ENCODE results near the gene VPS13D. TPM values are rescaled to one million over a fixed set of nuclear protein-coding genes. Genes with fewer than 3 reads are reported as not detected.

VPS13D gene
- polyA plus RNA-seq, 1 of the 3 experiments (the other 2 are of a cell fraction), result 15.0 TPM

DNA sequence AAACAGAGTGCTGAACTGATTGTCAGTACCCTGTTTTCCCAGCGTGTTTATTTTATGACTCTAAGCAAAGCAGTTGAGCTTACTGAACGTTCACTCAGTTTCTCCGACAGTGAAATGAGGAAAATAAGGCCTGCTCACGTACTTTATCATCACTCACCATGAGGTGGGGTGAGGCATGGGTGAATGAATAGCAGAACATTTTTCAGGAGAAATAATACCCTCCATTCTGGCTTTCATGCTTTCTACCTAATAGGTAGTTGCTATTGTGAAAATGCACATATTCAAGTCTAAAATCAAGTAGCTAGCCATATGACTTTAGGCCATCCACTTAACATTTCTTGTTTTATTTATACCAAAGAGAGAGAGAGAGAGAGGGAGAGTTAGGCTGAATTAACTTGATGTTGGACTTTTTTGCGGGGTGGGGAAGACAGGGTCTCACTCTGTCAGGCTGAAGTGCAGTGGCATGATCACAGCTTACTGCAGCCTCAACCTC is 178.2 kb downstream of the VPS13D start:
- 94% methylated on average over 5 of the region's 5 CpGs for WGBS (ENCODE audit: low lambda C conversion rate)
- Histone ChIP-seq H3K4me3 (ENCODE audit: low read depth in 2 of 2, low read length in 1 of 2) (no peak overlapping the region), H3K9me2 (no peaks in the 10 kb centered on the region), H3K79me2 (ENCODE audit: insufficient read depth) (no peaks in the 10 kb centered on the region), H4K20me1 (ENCODE audit: insufficient read depth) (no peaks in the 10 kb centered on the region), H3K4me1 (ENCODE audit: control insufficient read depth in 1 of 2, insufficient read depth in 2 of 2, low read depth in 1 of 2, low read length in 1 of 2) (peaks cover 4 to 9% of the 10 kb centered on the region in 2 experiments; a peak in 3 of 4 replicates), H3K27ac (ENCODE audit: low read depth in 2 of 2, low read length in 1 of 2) (peak overlapping the region in 1 of 2 experiments; percentile 28; a peak in 1 of 4 replicates), H3K27me3 (ENCODE audit: insufficient read depth) (no peaks in the 10 kb centered on the region), H3K36me3 (replicated peaks in 1 of 2; ENCODE audit: control insufficient read depth in 1 of 2, insufficient read depth in 2 of 2, low read length in 1 of 2) (peaks cover 39 to 44% of the 10 kb centered on the region in 2 experiments), H2AFZ (ENCODE audit: low read depth) (no peak overlapping the region), H3K4me2 (no peak overlapping the region), H3F3A (replicated peaks; ENCODE audit: insufficient read depth) (no peaks in the 10 kb centered on the region), H3K9ac (no peak overlapping the region), H3K9me3 (no peaks in the 10 kb centered on the region)
- no peak for TF ChIP-seq ELF1 (IDR thresholded peaks at IDR 0.05)
- TF ChIP-seq EP300 (IDR thresholded peaks at IDR 0.05; ENCODE audit: borderline replicate concordance in 1 of 2, low read depth in 1 of 2, low read length in 1 of 2), result no peak
- no peak for TF ChIP-seq GATA2 (CRISPR knock-in tag; IDR thresholded peaks at IDR 0.05)
- no peak for TF ChIP-seq FOXJ3 (CRISPR knock-in tag; IDR thresholded peaks at IDR 0.05)
- no peak for TF ChIP-seq RCOR1 (IDR thresholded peaks at IDR 0.05; ENCODE audit: low read length)
- no peak for TF ChIP-seq POLR2AphosphoS5 (IDR thresholded peaks at IDR 0.05; ENCODE audit: low read depth, low read length)
- TF ChIP-seq EZH2phosphoT487 (IDR thresholded peaks at IDR 0.05; ENCODE audit: borderline replicate concordance, low read depth), result no peak
- TF ChIP-seq FOSL2 (IDR thresholded peaks at IDR 0.05; ENCODE audit: borderline replicate concordance, low read depth), result no peak
- no peak for TF ChIP-seq MXI1 (IDR thresholded peaks at IDR 0.05; ENCODE audit: low read depth, low read length)
- TF ChIP-seq, protein P1, sequence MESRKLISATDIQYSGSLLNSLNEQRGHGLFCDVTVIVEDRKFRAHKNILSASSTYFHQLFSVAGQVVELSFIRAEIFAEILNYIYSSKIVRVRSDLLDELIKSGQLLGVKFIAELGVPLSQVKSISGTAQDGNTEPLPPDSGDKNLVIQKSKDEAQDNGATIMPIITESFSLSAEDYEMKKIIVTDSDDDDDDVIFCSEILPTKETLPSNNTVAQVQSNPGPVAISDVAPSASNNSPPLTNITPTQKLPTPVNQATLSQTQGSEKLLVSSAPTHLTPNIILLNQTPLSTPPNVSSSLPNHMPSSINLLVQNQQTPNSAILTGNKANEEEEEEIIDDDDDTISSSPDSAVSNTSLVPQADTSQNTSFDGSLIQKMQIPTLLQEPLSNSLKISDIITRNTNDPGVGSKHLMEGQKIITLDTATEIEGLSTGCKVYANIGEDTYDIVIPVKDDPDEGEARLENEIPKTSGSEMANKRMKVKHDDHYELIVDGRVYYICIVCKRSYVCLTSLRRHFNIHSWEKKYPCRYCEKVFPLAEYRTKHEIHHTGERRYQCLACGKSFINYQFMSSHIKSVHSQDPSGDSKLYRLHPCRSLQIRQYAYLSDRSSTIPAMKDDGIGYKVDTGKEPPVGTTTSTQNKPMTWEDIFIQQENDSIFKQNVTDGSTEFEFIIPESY (IDR thresholded peaks at IDR 0.05; ENCODE audit: borderline replicate concordance, low read depth), result no peak
- TF ChIP-seq, protein P2, sequence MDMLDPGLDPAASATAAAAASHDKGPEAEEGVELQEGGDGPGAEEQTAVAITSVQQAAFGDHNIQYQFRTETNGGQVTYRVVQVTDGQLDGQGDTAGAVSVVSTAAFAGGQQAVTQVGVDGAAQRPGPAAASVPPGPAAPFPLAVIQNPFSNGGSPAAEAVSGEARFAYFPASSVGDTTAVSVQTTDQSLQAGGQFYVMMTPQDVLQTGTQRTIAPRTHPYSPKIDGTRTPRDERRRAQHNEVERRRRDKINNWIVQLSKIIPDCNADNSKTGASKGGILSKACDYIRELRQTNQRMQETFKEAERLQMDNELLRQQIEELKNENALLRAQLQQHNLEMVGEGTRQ (IDR thresholded peaks at IDR 0.05; ENCODE audit: borderline replicate concordance, low read depth, low read length), result no peak
- no peak for TF ChIP-seq CHD2 (IDR thresholded peaks at IDR 0.05; ENCODE audit: low read length, partially characterized antibody)
- TF ChIP-seq NRF1 (IDR thresholded peaks at IDR 0.05; ENCODE audit: low read depth, low read length), result no peak
- no peak for TF ChIP-seq RXRA (IDR thresholded peaks at IDR 0.05; ENCODE audit: borderline replicate concordance, low read depth)
- no peak for TF ChIP-seq MEF2A (IDR thresholded peaks at IDR 0.05; ENCODE audit: borderline replicate concordance, low read depth)
- no peak for TF ChIP-seq YY1 (IDR thresholded peaks at IDR 0.05; ENCODE audit: low read depth)
- TF ChIP-seq, protein P3, sequence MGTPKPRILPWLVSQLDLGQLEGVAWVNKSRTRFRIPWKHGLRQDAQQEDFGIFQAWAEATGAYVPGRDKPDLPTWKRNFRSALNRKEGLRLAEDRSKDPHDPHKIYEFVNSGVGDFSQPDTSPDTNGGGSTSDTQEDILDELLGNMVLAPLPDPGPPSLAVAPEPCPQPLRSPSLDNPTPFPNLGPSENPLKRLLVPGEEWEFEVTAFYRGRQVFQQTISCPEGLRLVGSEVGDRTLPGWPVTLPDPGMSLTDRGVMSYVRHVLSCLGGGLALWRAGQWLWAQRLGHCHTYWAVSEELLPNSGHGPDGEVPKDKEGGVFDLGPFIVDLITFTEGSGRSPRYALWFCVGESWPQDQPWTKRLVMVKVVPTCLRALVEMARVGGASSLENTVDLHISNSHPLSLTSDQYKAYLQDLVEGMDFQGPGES (IDR thresholded peaks at IDR 0.05; ENCODE audit: low read depth, low read length), result no peak
- CTCF ChIA-PET, result interaction anchor here (0.6 to 2.2 kb wide), 4 partner anchors 31 to 251 kb away, joined by 3 to 6 read pairs (median 4); no protein-coding TSS in a partner anchor
- POLR2A ChIA-PET, result no interaction called here
- DNase-seq, result no peak

All from SK-N-SH (cell line).